ENCODE results near the gene TMEFF2.
"Not testable (repeated sequence)": the region's sequence is repeated elsewhere in the genome, so short reads cannot be mapped to it uniquely, and the experiment has no call there.

TMEFF2 gene

DNA sequence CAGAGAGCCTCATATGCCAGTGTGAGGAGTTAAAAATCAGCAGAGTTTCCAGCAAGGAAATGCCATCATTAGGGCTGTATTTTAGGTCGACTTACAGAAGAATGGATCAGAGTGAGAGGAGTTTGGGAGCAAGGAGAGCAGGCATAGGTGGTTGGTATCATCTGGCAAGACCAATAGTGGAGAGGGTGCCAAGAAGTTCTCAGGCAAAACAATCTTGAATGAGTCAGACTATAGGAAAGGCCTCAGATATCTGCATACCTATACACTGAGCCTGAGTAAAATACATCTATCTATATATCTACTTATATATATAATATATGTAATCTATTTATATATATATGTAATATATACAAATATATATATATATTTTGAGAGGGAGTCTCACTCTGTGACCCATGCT is 57.3 kb downstream of the TMEFF2 start:
- no peak for DNase-seq (ENCODE audit: low read depth in 2 of 3, low spot score in 2 of 3)

DNA sequence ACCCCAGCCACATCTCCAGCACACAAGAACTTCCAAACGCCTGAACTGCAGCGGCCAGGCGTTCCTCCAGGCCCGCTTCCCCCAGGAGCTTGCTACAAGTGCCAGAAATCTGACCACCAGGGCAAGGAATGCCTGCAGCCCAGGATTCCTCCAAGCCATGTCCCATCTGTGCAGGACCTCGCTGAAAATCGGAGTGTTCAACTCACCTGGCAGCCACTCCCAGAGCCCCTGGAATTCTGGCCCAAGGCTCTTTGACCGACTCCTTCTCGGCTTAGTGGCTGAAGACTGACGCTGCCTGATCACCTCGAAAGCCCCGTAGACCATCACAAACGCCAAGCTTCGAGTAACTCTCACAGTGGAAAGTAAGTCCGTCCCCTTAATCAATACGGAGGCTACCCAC is 62.1 kb downstream of the TMEFF2 start:
- not testable (repeated sequence) for DNase-seq (ENCODE audit: low read depth in 2 of 3, low spot score in 2 of 3)

DNA sequence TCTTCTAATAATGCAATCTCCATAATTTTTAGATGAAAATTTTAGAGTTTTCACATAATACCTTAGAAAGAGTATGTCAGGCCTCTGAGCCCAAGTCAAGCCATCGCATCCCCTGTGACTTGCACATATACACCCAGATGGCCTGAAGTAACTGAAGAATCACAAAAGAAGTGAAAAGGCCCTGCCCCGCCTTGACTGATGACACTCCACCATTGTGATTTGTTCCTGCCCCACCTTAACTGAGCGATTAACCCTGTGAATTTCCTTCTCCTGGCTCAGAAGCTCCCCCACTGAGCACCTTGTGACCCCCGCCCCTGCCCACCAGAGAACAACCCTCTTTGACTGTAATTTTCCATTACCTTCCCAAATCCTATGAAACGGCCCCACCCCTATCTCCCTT is 64.4 kb downstream of the TMEFF2 start:
- DNase-seq (ENCODE audit: low read depth in 2 of 3, low spot score in 2 of 3) = not testable (repeated sequence)

DNA sequence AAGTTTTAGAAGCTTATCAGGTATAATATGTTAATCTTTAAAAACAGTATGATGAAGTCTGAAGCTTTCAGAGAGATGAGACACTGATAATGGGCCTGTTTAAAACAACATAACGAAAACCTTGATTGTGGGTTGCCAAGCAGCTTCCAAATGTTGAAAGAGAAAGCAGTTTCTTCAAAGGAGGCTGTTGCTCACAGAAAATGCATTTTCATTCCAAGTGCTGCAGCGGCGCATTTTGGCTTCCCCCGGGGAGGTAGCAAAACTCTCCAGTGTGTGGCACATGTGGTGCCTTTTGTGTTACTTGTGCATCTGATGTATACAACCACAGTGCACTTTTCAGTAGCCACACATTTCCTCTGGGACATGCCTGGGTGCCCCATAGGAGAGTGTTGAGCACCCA is 66.1 kb downstream of the TMEFF2 start:
- no peak for DNase-seq (ENCODE audit: low read depth in 2 of 3, low spot score in 2 of 3)

DNA sequence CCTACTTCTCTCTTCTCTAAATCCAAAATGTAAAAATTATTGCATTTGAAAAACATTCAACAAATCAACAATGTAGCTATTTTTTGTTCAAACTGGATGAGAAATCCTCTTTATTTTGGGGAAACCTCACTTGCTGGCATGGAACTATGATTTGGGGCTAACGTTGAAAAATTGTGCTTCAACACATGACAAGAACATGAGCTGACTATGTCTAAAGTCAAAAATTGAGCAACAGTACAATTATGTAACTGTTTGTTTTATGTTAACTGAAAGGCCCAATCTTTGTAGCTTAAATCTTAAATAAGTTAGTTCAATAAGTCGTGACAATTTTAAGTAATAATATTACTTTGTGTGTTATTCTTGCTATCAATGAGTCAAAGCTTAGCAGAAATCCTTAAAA is 67.3 kb downstream of the TMEFF2 start:
- no peak for DNase-seq (ENCODE audit: low read depth in 2 of 3, low spot score in 2 of 3)

DNA sequence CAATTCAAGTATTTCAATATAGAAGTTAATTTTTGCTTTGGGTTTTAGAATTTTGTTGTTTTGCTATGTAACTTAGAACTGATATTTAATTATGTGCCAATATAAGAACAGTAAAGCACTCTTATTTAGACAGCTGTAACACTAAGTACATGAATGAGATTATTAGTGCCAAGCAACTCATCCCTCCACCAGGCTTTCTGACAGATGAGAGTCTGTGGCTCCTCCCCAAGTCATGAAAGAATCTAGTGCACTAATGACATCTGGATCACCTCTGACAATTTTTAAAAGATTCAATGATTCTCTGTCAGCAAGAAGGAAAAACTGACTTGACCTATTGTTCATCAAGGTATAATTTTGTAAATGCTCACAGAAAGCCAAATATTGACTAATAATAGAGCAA is 67.8 kb downstream of the TMEFF2 start:
- no peak for DNase-seq (ENCODE audit: low read depth in 2 of 3, low spot score in 2 of 3)

DNA sequence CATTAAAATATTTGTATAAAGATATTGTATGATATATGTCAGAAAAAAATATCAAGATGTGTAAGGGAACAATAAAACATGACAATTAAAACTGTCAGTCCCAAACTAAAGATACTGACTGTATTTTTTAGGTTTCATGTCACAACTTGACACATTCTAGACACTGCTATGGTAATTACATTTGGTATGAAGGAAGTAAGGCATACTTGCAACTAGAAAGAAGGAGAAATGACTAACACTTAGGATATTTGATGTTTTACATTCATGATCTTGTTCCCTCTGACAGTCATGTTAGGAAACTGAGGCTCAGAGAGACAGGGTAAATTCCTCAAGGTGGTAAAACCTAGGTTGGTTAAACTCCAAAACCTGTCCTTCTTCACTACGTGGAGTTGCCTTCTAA is 68.3 kb downstream of the TMEFF2 start:
- DNase-seq (ENCODE audit: low read depth in 2 of 3, low spot score in 2 of 3) = no peak

DNA sequence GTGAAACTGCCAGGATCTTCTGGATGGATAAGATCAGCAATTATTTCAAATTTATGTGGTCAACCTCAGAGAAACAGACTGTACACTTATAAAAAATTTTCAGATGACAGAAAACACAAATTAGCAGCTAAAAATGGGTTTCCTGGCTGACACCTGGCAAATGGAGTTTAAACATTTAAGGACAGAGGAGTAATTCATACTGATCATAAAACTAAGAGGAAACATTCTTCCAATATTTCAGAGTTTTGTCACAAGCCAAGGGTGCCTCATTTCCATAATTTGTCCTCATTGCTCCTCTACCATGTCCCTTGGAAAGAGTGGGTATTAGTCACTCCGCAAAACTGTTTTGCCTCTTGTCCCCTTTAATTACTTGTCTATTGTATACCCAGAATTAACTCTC is 70.2 kb downstream of the TMEFF2 start:
- no peak for DNase-seq (ENCODE audit: low read depth in 2 of 3, low spot score in 2 of 3)

DNA sequence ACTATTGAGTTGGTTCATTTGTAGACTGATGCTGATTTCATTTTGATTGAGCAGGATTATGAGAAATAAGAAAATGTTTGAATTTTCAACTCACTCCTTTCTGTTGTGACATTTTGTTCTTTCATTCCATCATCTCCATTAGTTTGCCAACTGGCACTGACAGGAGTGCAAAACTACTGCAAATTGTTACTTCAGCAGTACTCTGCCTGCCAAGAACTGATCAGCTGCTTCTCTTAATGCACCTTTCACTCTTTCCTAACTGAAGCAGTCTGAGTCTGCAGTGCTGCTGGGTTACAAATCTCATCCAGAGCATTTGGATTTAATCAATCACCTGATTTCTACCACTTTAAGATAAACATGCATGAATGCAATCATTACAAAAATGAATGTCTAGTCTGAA is 70.9 kb downstream of the TMEFF2 start:
- DNase-seq (ENCODE audit: low read depth in 2 of 3, low spot score in 2 of 3) = no peak

DNA sequence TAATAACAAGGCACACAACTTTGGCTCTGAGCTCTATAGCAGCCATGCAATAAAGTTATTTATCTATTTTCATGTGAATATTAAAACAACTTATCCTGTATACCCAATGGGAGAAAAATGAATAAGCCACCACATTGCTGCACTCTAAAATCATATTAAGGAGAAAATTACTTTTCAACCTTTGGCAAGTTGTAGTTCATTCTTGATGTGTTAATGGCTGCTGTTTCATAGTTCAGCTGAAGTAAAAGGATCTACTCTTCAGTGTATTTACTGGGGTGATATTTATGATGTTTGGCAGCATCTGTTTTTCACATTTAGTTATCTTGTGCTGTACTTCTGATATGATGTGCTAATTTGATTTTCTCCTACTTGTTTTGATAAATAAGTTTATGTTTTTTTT is 71.8 kb downstream of the TMEFF2 start:
- no peak for DNase-seq (ENCODE audit: low read depth in 2 of 3, low spot score in 2 of 3)

DNA sequence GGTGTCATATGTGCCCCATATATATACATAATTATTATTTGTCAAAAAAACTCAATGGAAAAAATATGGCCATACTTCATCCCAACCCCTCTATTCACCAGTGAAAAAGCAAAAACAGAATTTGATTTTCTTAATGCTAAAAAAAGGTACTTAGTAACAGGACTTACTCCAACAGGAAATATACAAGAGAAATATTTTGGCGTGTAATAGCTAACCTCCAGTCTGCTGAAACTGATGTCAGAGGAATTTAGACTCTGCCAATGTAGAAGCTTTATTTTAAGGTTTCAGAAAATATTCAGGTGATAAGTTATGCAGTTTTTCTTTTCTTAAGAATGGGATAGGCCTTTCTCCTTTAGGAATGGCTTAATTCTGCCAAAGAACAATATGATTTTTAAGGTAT is 72.6 kb downstream of the TMEFF2 start:
- DNase-seq (ENCODE audit: low read depth in 2 of 3, low spot score in 2 of 3) = no peak

DNA sequence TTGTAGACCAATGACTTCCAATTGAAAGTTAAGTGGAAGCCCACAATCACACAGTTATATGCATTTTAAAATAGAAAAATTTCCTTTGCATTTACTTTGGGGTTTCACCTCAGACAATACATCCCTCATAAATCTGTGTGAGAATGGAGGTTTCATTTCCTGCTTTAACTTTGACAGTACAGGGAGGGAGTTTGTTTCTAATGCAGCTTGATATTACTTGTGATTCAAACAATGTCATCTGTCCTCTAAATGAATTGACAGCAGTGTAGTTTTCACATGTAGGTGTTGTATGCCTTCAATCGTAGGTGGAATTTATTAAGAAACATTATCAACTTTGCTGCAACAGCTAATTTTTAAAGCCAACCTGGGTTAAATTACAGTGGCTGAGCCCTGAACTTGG is 75.2 kb downstream of the TMEFF2 start:
- DNase-seq (ENCODE audit: low read depth in 2 of 3, low spot score in 2 of 3) = no peak

DNA sequence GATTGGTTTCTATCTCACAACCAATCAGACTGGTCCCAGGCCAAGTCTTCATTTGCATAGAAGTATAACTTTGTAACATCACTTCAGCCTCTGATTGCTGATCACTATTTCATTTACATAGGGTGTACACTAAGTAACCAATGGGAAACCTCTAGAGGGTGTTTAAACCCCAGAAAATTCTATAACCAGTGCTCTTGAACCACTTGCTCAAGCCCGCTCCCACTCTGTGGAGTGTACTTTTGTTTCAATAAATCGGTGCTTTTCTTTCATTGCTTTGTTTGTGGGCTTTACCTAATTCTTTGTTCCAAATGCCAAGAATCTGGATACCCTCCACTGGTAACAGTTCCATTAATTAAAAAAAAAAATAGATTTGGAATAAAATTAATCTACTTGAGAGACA is 77.0 kb downstream of the TMEFF2 start:
- DNase-seq (ENCODE audit: low read depth in 2 of 3, low spot score in 2 of 3) = no peak

DNA sequence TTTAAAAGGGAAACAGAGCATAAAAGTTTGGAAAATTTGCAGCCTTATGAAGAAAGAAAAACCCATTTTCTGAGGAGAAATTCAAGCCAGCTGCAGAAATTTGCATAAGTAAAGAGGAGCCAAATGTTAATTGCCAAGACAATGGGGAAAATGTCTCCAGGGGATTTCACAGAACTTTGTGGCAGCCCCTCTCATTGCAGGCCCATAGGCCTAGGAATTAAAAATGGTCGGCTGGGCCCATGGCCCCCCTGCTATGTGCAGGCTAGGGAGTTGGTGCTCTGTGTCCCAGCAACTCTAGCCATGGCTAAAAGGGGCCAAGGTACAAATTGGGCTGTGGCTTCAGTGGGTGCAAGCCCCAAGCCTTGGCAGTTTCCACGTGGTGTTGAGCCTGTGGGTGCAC is 83.2 kb downstream of the TMEFF2 start:
- not testable (repeated sequence) for DNase-seq (ENCODE audit: low read depth in 2 of 3, low spot score in 2 of 3)

DNA sequence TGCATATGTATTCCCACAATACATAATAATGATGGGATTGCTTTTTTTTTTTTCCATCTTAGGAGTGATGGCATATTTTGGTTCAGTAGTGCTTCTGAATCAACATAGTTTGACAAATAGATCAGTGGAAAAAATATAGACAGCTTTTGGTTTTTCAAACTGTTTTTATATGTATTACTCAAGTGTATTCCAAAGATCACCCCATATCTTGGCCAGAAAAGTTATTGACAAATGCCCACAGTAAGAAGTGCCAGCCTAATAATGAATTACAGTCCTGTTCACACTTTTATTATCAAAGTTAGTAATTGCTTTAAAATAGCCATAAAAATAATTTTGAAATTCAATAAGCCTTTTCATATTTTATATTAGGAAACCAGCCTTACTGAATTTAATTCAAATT is 95.0 kb downstream of the TMEFF2 start:
- no peak for DNase-seq (ENCODE audit: low read depth in 2 of 3, low spot score in 2 of 3)

DNA sequence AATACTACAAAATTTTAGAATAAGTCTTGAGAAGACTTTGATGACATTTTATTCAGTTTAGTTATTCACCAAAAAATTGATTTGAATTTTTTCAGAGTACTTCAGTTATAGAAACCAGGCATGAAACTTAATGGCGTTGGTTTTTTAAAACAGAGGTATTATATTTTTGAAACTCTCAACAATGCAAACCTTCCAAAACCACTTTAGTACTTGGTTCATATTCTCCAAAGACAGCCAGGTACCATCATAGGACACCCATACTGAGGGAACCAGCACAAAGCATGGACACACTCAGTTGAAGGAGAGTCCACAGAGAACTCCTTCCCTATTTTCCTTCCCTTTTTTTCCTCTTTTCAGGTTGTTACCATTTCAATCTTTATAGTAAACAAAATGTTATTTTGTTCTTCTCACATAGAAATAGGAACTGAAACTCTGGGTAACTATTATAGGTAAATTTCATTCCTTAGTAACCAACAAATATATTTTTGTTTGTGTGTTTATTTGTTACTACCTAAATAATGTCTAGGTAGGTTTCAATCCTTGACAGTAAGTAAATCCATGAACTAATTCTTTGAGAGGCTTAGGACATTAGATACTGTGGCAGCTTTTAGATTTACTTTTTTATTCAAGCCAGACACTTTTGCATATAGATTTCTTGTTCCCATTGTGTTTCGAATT is 95.8 kb downstream of the TMEFF2 start:
- no peak for DNase-seq (ENCODE audit: low read depth in 2 of 3, low spot score in 2 of 3)

DNA sequence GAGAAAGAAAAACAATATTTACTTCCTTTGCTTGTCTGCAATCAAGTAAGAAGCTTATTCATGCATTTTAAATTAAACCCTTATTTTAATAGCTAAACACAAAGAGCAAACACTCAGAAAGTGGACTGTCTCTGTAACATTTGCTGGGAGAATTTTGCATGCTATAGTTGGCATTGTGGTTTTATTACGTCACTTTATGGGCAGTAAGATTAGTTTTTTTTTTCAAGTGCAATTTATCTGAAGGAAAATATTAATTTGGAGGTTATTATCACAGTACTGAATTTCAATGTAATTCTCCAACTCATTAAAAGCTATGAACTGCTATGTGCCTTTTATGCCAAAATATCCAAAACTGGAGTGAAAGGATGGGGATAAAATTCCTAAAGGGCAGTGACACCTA is 103.3 kb downstream of the TMEFF2 start:
- no peak for DNase-seq (ENCODE audit: low read depth in 2 of 3, low spot score in 2 of 3)

DNA sequence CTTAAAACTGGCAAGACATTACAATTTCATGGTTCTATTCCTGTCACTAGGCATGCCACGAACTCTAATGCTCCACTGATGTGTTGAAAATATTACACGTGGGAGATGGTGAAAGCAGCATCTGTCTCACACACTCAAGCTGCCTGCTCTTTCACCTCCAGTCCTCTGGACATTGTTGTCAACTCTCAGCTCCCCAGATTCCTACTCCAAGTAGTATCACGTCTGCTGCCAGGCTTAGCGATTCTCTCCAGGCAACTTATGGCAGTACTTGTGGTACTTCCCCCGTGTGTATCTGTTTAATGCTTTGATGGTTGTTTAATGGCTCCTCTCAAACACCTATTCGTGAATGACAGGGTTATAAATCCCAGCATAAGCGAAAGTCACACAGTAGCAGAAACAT is 103.8 kb downstream of the TMEFF2 start:
- DNase-seq (ENCODE audit: low read depth in 2 of 3, low spot score in 2 of 3) = no peak

DNA sequence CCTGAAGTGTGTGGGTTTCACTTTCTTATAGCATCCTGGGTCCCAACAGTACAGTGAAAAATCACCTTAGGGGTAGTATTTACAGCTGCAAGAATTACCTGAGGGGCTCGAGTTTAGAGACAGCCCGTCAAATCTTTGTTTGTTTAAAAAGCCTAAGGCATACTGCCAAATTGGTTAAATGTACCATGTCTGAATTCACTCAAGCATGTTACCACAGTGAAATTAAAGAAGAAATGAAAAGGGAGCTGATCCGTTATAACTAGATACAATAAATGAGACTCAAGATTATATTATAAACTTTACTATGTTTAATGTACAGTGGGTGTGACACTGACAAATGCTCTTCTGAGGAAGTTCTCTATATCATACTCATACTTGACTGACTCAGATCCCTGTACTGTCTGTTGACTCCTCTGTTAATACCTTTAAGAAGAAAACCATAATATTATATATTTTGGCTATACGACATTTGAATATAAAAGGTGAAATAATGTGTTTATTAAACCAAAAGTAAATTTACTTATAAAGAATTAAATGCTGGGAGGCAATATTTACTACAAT is 107.3 kb downstream of the TMEFF2 start:
- DNase-seq (ENCODE audit: low read depth in 2 of 3, low spot score in 2 of 3) = no peak

DNA sequence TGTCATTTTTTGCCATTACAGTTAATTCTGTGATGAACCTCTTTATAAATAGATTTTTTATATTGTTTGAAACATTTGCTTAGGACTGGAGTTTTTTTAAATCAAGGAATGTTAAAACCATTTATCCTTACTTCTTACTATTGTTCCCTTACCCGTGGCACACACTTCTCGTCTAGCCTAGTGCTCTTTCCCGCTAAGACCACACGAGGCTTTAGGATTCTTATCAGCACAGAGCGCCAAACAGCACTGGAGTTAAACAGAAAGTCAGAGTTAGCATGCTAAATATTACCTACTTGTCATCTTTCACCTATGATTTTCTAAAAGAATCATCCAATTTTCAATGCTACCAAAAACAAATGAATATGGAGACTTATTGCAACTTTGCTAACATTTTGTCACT is 112.6 kb downstream of the TMEFF2 start:
- DNase-seq (ENCODE audit: low read depth in 2 of 3, low spot score in 2 of 3) = no peak

DNA sequence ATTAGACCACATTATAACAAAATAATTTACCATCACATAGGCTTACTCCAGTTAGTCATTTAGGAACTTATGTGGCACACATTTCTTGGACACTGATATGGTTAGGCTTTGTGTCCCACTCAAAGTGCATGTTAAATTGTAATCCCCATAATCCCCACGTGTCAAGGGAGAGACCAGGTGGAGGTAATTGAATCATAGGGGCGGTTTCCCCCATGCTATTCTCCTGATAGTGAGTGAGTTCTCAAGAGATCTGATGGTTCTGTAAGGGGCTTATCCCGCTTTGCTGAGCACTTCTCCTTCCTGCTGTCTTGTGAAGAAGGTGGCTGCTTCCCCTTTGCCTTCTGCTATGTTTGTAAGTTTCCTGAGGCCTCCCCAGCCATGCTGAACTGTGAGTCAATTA is 114.6 kb downstream of the TMEFF2 start:
- not testable (repeated sequence) for DNase-seq (ENCODE audit: low read depth in 2 of 3, low spot score in 2 of 3)

DNA sequence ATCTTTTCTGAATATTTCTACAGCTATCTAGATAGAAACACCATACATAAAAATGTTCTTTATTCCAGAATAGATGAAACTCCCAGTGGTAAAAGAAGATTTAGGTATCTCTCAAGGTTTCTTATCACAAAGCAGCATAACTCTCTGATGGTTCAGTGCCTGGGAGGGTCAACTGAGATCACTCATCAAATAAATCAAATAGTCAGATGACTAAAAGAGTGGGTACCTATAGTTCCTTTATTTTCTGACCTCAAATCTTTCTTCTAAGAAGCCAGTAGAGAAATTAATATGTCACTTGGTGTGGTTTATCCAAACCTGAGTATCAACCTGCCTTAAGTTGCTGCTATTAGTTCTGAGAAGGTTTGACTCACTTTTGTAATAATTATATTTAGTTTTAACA is 120.9 kb downstream of the TMEFF2 start:
- no peak for DNase-seq (ENCODE audit: low read depth in 2 of 3, low spot score in 2 of 3)

DNA sequence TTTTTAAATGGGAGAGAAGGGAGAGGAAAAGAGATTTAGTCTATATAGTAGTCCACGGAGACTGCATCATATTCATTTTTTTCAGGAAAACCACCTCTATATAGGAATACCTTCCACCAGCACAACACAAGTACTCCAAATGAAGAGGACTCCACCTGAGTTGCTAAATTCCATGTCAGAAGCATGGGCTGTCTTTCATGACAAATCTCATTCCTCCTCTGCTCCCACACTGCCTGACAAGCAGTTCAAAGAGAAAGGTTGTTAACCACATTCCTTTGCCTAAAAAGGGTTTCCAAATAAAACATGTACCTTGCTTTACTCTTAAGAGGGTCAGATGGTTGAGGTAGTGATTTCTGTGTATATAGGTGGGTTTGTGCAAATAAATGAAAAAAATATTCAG is 122.0 kb downstream of the TMEFF2 start:
- no peak for DNase-seq (ENCODE audit: low read depth in 2 of 3, low spot score in 2 of 3)
